ENCODE results near the gene LTBP4. TPM values are rescaled to one million over a fixed set of nuclear protein-coding genes. Genes with fewer than 3 reads are reported as not detected.
A peak's percentile ranks its signal among the peaks of the same experiment; 100 is the strongest.

LTBP4 gene
- total and polyA plus RNA-seq, 2 of the 13 experiments (the other 11 are each of a cell fraction or from before 2014, with no cell fraction given) = 0.86 to 2.3 TPM

GRCh38 chr19:40597329-40597838 is 3.8 kb upstream of the LTBP4 start (continued):
- TF ChIP-seq, protein P1, sequence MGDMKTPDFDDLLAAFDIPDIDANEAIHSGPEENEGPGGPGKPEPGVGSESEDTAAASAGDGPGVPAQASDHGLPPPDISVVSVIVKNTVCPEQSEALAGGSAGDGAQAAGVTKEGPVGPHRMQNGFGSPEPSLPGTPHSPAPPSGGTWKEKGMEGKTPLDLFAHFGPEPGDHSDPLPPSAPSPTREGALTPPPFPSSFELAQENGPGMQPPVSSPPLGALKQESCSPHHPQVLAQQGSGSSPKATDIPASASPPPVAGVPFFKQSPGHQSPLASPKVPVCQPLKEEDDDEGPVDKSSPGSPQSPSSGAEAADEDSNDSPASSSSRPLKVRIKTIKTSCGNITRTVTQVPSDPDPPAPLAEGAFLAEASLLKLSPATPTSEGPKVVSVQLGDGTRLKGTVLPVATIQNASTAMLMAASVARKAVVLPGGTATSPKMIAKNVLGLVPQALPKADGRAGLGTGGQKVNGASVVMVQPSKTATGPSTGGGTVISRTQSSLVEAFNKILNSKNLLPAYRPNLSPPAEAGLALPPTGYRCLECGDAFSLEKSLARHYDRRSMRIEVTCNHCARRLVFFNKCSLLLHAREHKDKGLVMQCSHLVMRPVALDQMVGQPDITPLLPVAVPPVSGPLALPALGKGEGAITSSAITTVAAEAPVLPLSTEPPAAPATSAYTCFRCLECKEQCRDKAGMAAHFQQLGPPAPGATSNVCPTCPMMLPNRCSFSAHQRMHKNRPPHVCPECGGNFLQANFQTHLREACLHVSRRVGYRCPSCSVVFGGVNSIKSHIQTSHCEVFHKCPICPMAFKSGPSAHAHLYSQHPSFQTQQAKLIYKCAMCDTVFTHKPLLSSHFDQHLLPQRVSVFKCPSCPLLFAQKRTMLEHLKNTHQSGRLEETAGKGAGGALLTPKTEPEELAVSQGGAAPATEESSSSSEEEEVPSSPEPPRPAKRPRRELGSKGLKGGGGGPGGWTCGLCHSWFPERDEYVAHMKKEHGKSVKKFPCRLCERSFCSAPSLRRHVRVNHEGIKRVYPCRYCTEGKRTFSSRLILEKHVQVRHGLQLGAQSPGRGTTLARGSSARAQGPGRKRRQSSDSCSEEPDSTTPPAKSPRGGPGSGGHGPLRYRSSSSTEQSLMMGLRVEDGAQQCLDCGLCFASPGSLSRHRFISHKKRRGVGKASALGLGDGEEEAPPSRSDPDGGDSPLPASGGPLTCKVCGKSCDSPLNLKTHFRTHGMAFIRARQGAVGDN (CRISPR knock-in tag; IDR thresholded peaks at IDR 0.05) = no peak
- TF ChIP-seq ZNF180 (CRISPR knock-in tag; IDR thresholded peaks at IDR 0.05; ENCODE audit: borderline replicate concordance, low read depth) (no peak), SP1 (IDR thresholded peaks at IDR 0.05) (no peak), SP1 (CRISPR knock-in tag; IDR thresholded peaks at IDR 0.05) (no peak), HHEX (CRISPR knock-in tag; IDR thresholded peaks at IDR 0.05) (no peak), HNRNPUL1 (IDR thresholded peaks at IDR 0.05; ENCODE audit: low read depth, low read length) (no peak)

GRCh38 chr19:40598121-40598917 is 2.9 kb upstream of the LTBP4 start:
- ChIA-PET CTCF (ENCODE audit: low intra/inter-chr PET ratio, low total read pairs) (interaction anchor here (1.1 to 2.2 kb wide), 5 partner anchors 12 to 75 kb away, joined by 3 to 18 read pairs (median 7); no protein-coding TSS in a partner anchor), POLR2A (no interaction called here)
- peak; percentile 63 for DNase-seq (ENCODE audit: low spot score)
- WGBS (ENCODE audit: low lambda C conversion rate) = 12% methylated on average over 21 of the region's 46 CpGs
- no peaks in the 10 kb centered on the region for H3K36me3 ChIP-seq (replicated peaks in 1 of 2; ENCODE audit: control insufficient read depth in 1 of 2, insufficient read depth in 2 of 2, low read length in 2 of 2)
- H3K9me3 ChIP-seq (ENCODE audit: low read length) = no peaks in the 10 kb centered on the region
- peaks cover 5% of the 10 kb centered on the region for H4K20me1 ChIP-seq (ENCODE audit: insufficient read depth, low read length)
- H3K9ac ChIP-seq (ENCODE audit: insufficient read depth, low read depth, low read length) = no peak overlapping the region
- peaks cover 6 to 48% of the 10 kb centered on the region in 2 experiments; a peak in 3 of 5 replicates for H3K27me3 ChIP-seq (ENCODE audit: control insufficient read depth in 1 of 2, insufficient read depth in 2 of 2, low read length in 2 of 2)
- in situ Hi-C loops (cut with HindIII; ENCODE audit: extremely low pct_ligation_motif_present, low pct_unique_long_range_greater_than_20kb) (no loop called here), intact Hi-C loops (cut with micrococcal nuclease; ENCODE audit: unreplicated experiment) (loop anchor here (2.0 to 5.0 kb wide), 3 partner anchors 50 to 71 kb away; no protein-coding TSS in a partner anchor)
- BruUV-seq (replicated peaks) = no TSS peak
- peak; percentile 77 for FAIRE-seq
- H3K4me2 ChIP-seq (ENCODE audit: low read depth, low read length) = no peak overlapping the region
- no peak overlapping the region; a peak in 1 of 6 replicates for H3K4me3 ChIP-seq (replicated peaks in 1 of 3; ENCODE audit: insufficient read depth in 1 of 3, low read depth in 2 of 3, low read length in 3 of 3)
- no peak overlapping the region for H2AFZ ChIP-seq (ENCODE audit: low read length)
- peak; percentile 58 for ATAC-seq
- H3K4me1 ChIP-seq (ENCODE audit: insufficient read depth, low read length) = peaks cover 42% of the 10 kb centered on the region
- no peaks in the 10 kb centered on the region for H3K79me2 ChIP-seq (ENCODE audit: insufficient read depth, low read length)
- H3K27ac ChIP-seq (ENCODE audit: extremely low read length, insufficient read depth, low read length) = no peak overlapping the region
- TF ChIP-seq ZNF441 (CRISPR knock-in tag; IDR thresholded peaks at IDR 0.05; ENCODE audit: borderline replicate concordance) = no peak
- no peak for TF ChIP-seq LCORL (IDR thresholded peaks at IDR 0.05)
- no peak for TF ChIP-seq LCORL (CRISPR knock-in tag; IDR thresholded peaks at IDR 0.05)
- peak; percentile 88 for TF ChIP-seq STAG1 (CRISPR knock-in tag; IDR thresholded peaks at IDR 0.05)
- TF ChIP-seq MAZ (IDR thresholded peaks at IDR 0.05; ENCODE audit: borderline replicate concordance, low read depth, low read length) = no peak
- 0 out of 2 replicates have a peak, but pooled peaks have one; percentile 42 for TF ChIP-seq MAZ (CRISPR knock-in tag; IDR thresholded peaks at IDR 0.05; ENCODE audit: low read depth)
- TF ChIP-seq ZNF572 (CRISPR knock-in tag; IDR thresholded peaks at IDR 0.05) = no peak
- TF ChIP-seq CREB3 (CRISPR knock-in tag; IDR thresholded peaks at IDR 0.05) = no peak
- TF ChIP-seq RBM39 (IDR thresholded peaks at IDR 0.05; ENCODE audit: low read depth, low read length, poor library complexity, severe bottlenecking) = peak; percentile 41
- no peak for TF ChIP-seq SNAI1 (CRISPR knock-in tag; IDR thresholded peaks at IDR 0.05; ENCODE audit: borderline replicate concordance)
- TF ChIP-seq SYNCRIP (IDR thresholded peaks at IDR 0.05; ENCODE audit: insufficient read depth, low read depth, low read length) = no peak
- peak; percentile 35 for TF ChIP-seq YY1 (IDR thresholded peaks at IDR 0.05; ENCODE audit: insufficient read depth, insufficient replicate concordance, low read depth, low read length)
- TF ChIP-seq SALL1 (CRISPR knock-in tag; IDR thresholded peaks at IDR 0.05) = peak; percentile 53; the same call in 1 of the 2 replicates

All from HepG2 (cell line).